ENCODE measurements around the gene SLC38A8. TPM values are rescaled to one million over a fixed set of nuclear protein-coding genes. Genes with fewer than 3 reads are reported as not detected.

SLC38A8 gene
- total and polyA plus RNA-seq, 9 donors: 0.62 to 0.98 (median 0.66) TPM; not detected in 6

- Histone ChIP-seq H3K36me3 (no peaks in the 10 kb centered on the region), H3K9me3 (no peaks in the 10 kb centered on the region), H3K27ac (no peak overlapping the region), H3K4me3 (no peak overlapping the region), H3K4me1 (ENCODE audit: insufficient read depth) (no peaks in the 10 kb centered on the region), H3K27me3 (no peaks in the 10 kb centered on the region)
- 80 to 94% (median 87%) methylated on average over 8 of the region's 8 CpGs for WGBS, 3 donors
- no peak for TF ChIP-seq POLR2A (IDR thresholded peaks at IDR 0.05)
- no peak for TF ChIP-seq EP300 (IDR thresholded peaks at IDR 0.05)
- no peak for TF ChIP-seq CTCF (IDR thresholded peaks at IDR 0.05)
- intact Hi-C loops (cut with DNase I): no loop called here
- DNase-seq: no peak
Measured at GRCh38 chr16:84036982-84037425, 5.6 kb downstream of the SLC38A8 start.

- H3K9me3 ChIP-seq: no peaks in the 10 kb centered on the region
- intact Hi-C loops (cut with DNase I): no loop called here
- 56 to 80% (median 58%) methylated on average over 3 of the region's 3 CpGs for WGBS, 3 donors
Measured at GRCh38 chr16:84036131-84036530, 6.5 kb downstream of the SLC38A8 start.

GRCh38 chr16:84034516-84034915 lies 8.1 kb downstream of the SLC38A8 start:
- intact Hi-C loops (cut with DNase I): no loop called here
- 89 to 92% (median 89%) methylated on average over 12 of the region's 12 CpGs for WGBS, 3 donors
- no peaks in the 10 kb centered on the region for H3K36me3 ChIP-seq

More at GRCh38 chr16:84036131-84036530, 6.5 kb downstream of the SLC38A8 start:
- Histone ChIP-seq H3K4me3 (no peak overlapping the region), H3K27ac (no peak overlapping the region), H3K36me3 (no peaks in the 10 kb centered on the region), H3K4me1 (ENCODE audit: insufficient read depth) (no peaks in the 10 kb centered on the region), H3K27me3 (no peaks in the 10 kb centered on the region)
- no peak for DNase-seq
- TF ChIP-seq CTCF (IDR thresholded peaks at IDR 0.05) (no peak), EP300 (IDR thresholded peaks at IDR 0.05) (no peak), POLR2A (IDR thresholded peaks at IDR 0.05) (no peak)

GRCh38 chr16:84033251-84034195 lies 9.1 kb downstream of the SLC38A8 start:
- no peaks in the 10 kb centered on the region for H3K9me3 ChIP-seq

More at GRCh38 chr16:84034516-84034915, 8.1 kb downstream of the SLC38A8 start:
- no peaks in the 10 kb centered on the region for H3K27me3 ChIP-seq
- H3K4me3 ChIP-seq: no peak overlapping the region
- H3K9me3 ChIP-seq: no peaks in the 10 kb centered on the region
- no peak for DNase-seq
- TF ChIP-seq EP300 (IDR thresholded peaks at IDR 0.05): no peak
- no peak for TF ChIP-seq POLR2A (IDR thresholded peaks at IDR 0.05)
- no peaks in the 10 kb centered on the region for H3K4me1 ChIP-seq (ENCODE audit: insufficient read depth)
- H3K27ac ChIP-seq: no peak overlapping the region

More at GRCh38 chr16:84033251-84034195, 9.1 kb downstream of the SLC38A8 start:
- H3K4me3 ChIP-seq: no peak overlapping the region
- H3K27ac ChIP-seq: no peak overlapping the region
- no peaks in the 10 kb centered on the region for H3K36me3 ChIP-seq
- TF ChIP-seq CTCF (IDR thresholded peaks at IDR 0.05) (no peak), EP300 (IDR thresholded peaks at IDR 0.05) (no peak), POLR2A (IDR thresholded peaks at IDR 0.05) (no peak)
- no peaks in the 10 kb centered on the region for H3K4me1 ChIP-seq (ENCODE audit: insufficient read depth)
- 77 to 80% (median 79%) methylated on average over 25 of the region's 25 CpGs for WGBS, 3 donors
- H3K27me3 ChIP-seq: no peaks in the 10 kb centered on the region
- no peak for DNase-seq
- intact Hi-C loops (cut with DNase I): no loop called here
